GM12872 (cell line): ENCODE data around the gene ENC1.

Experiments used
- CTCF ChIP-seq: IDR thresholded peaks from 3 replicates; pipeline ENCODE4 v1.5.1; 2011; ENCODE audit warnings: low read depth, mild to moderate bottlenecking, low read length, moderate library complexity; ENCODE audit not compliant: insufficient read depth

The ENC1 gene

GRCh38 chr5:74608736-74609601 lies 31.6 kb downstream of the ENC1 start:
- TF ChIP-seq CTCF = no peak

GRCh38 chr5:74605759-74606158 lies 34.8 kb downstream of the ENC1 start:
- TF ChIP-seq CTCF = no peak

- no peak for TF ChIP-seq CTCF
These were observed 37.2 kb downstream of the ENC1 start for GRCh38 chr5:74603376-74603775.

GRCh38 chr5:74599148-74599547 lies 41.4 kb downstream of the ENC1 start:
- no peak for TF ChIP-seq CTCF

GRCh38 chr5:74598731-74599130 lies 41.8 kb downstream of the ENC1 start:
- TF ChIP-seq CTCF = no peak

- no peak for TF ChIP-seq CTCF
These were observed 43.6 kb downstream of the ENC1 start for GRCh38 chr5:74596927-74597326.

- no peak for TF ChIP-seq CTCF
These were observed 45.2 kb downstream of the ENC1 start for GRCh38 chr5:74595143-74595925.
